HG03521 (cell line): ENCODE measurements around the gene MEAK7.

ENCODE experiments used
- ATAC-seq: cut with Tn5 transposase; IDR thresholded peaks from one replicate; pipeline ENCODE4 v1.9.1; 2021; ENCODE audit warnings: mild to moderate bottlenecking, moderate library complexity; ENCODE audit not compliant: unreplicated experiment

The MEAK7 gene

DNA sequence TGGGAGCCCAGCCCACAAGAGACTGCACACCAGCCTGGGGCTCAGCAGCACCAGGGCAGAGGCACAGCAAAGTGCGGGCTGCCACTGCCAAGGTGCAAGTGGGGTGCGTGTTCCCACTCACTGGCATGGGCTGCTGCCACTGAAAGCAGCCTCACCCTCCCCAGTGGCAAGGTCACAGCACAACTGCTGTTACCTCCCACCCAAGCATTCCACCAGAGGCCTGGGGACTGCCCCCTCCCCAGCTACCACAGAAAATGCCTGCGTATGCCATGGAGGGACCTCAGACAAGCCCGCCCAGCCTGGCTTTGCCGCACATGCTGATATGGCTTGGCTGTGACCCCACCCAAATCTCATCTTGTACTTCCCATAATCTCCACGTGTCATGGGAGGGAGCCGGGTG is 33.1 kb downstream of the MEAK7 start:
- no peak for ATAC-seq

DNA sequence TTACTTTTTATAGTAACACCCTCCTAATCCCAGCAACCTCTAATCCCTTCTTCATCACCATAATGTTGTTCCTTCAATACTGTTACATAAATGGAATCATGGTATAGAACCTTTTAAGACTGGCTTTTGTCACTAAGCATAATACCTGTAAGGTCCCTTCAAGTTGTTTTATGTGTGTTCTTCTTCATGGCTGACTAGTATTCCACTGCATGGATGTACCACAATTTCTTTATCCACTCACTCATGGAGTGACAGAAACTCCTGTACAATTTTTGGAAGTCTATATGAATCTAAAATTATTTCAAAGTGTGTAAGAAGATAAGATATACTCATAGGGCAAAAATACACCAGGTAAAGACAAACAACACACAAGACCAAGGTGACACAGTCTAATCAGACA is 36.8 kb downstream of the MEAK7 start:
- no peak for ATAC-seq

DNA sequence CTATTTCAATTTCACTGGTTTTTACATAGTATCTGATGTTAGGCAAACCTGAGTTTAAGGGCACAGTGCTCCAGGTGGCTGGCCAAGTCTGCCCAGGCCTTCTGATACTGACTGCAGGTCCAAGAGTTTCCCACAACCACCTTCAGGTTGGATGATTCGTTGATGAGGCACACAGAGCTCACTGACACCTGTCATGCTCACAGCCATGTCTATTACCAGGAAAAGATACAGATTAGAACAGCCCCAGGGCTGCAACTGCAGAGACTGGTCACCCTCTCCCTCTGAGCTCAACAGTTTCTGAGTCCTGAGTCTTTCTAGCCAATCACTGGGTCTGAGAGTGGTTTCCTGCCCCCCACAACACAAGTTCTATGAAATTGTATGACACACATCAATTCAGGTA is 37.2 kb downstream of the MEAK7 start:
- ATAC-seq = no peak

DNA sequence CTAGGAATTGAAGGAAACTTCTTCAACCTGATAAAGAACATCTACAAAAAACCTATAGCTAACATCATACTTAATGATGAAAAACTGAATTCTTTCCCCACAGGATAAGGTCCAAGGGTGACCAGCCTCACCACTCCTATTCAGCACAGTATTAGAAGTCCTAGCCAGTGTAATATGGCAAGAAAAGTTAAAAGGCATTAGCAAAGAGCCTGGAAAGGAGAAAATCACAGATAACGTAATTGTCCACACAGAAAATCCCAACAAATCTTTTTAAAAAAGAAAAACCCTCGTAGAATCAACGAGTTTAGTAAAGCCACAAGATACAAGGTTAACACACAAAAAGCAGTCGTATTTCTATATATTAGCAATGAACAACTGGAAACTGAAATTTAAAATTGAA is 37.8 kb downstream of the MEAK7 start:
- ATAC-seq = no peak

DNA sequence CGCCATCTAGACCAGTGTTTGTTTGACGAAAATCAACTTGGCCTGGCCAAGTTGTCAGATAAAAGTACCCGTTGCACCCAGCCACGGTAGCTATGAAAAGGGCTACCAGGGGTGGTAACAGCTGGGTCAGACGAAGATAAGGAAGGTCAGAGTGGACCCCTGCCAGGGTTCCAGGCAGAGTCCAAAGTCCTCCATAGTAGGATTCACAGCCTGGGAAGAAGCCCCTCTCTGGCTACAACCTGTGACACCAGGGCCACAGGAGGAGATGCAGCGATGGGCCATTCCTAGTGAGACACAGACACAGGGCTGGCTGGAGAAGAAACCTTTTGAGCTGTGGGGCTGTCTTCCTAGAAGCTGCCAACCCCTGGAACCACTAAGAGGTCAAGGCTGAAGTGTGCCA is 39.3 kb downstream of the MEAK7 start:
- no peak for ATAC-seq

DNA sequence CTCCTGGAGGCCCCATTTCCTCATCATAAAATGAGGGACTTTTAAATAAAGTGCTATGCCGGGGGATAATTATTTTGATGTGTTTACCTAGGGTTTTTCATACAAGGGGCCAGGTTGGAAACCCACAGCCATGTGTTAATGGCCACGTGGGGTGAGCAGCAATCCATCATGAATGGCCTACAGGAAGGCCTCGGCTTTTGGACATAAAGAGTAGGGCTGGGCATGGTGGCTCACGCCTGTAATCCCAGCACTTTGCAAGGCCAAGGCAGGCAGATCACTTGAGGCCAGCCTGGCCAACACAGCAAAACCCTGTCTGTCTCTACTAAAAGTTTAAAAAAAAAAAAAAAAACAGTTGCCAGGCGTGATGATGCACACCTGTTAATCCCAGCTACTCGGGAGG is 40.3 kb downstream of the MEAK7 start:
- no peak for ATAC-seq

DNA sequence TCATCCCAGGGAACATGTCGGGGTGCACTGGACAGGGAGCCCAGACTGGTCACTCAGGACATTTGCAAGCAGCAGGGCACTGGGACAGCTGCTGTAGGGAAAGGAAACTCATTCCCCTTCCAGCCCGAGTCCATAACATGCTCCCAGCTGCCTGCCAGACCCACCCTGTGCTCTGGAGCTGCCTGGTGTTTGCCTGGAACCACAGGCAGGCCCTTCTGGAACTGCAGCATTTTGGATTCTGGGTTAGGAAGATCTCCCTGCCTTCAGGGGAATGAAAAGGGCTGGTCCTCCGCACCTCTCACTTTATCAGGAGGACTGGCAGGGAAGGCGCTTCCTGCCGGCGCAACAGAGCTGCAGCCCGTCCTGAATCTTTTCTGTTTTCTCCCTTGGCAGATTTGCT is 41.2 kb downstream of the MEAK7 start:
- ATAC-seq = no peak

DNA sequence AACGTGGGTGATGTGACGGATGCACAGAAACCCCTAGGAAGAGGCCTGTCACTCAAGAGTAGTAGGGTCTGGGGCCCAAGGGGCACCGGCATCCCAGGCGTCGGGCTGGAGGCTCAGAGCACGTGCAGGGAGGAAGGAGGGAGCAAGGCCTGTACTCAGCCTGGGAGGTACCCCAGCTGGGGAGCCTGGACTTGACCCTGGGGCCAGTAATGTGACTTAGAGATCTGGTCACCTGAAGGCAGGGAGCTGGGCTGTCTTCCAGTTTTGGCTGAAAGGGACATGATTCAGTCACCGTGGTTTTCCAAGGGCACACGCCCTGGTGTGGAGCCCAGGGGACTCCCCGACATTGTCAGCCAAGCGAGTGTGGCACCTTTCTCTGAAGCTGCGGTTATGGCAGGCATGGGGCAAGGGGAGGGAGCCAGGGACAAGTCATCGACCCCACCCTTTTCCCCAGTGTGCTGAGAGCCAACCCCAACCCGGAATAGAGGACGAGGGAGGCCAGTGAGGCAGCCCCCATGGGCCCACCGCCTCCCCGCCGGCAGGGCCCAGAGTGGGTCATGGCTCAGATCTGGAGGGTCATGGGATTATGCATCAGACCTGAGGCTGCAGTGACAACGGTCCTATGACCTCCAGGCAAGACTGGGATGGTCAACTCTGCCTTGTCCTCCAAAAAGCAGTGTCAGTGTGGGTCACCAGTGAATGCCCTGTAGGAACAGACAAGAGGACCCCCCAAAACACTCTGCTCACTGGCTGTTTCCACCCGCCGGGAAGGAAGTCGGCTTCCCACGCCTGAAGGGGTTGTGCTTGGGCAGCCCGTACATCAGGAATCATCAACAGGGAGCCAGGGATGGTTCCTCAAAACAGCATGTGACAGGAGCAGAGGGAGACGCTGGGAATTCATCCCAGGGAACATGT is 41.9 kb downstream of the MEAK7 start:
- no peak for ATAC-seq

DNA sequence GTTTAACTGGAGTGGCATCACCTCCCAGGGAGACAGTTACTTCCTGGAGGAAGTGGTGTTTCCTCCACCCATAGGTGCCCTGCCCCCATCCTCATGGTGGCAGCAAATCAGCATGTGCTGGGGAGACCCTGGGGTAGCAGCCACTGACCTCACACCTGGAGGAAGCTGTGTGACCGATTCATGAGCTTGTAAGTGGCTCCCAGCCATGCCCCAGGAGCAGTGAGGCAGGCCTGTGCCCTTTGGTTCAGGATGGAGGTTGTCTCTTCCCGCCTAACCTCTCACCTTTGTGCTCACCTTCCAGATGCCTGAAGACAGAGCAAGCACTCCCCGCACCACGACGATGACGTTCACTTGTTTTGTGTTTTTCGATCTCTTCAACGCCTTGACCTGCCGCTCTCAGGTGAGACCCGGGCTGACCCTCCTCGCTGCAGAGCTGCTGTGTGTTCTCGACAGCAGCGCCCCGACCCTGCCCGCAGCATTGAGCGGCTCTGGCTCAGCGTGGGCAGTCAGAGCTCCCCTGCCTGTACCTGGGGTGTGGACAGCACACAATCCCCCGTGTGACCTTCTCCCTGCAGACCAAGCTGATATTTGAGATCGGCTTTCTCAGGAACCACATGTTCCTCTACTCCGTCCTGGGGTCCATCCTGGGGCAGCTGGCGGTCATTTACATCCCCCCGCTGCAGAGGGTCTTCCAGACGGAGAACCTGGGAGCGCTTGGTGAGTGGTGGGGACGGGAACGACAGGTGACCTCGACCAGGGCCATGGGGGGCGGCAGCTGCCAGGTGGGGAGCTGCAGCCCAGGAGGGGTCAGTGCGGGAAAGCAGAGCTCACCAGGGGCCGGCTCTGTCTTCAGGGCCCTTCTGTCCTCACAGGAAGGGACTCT is 42.8 kb downstream of the MEAK7 start:
- no peak for ATAC-seq

DNA sequence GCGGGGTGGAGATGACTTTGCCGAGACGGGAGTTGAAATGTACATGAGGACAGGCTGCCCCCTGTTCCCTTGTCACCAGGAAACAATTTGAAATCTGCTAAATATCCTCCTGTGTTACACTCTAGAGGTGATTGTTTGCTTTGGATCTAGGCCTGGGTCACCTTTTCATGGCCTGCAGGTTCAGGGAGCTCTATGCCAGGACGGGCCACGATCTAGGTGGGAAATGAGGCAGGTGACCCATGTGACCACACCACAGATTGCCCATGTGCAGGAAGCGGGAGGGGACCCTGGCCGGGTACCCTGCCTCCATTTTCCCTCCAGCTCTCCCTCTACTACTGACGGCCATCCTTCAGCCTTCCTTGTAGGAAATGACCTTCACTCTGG is 43.4 kb downstream of the MEAK7 start:
- ATAC-seq = no peak

DNA sequence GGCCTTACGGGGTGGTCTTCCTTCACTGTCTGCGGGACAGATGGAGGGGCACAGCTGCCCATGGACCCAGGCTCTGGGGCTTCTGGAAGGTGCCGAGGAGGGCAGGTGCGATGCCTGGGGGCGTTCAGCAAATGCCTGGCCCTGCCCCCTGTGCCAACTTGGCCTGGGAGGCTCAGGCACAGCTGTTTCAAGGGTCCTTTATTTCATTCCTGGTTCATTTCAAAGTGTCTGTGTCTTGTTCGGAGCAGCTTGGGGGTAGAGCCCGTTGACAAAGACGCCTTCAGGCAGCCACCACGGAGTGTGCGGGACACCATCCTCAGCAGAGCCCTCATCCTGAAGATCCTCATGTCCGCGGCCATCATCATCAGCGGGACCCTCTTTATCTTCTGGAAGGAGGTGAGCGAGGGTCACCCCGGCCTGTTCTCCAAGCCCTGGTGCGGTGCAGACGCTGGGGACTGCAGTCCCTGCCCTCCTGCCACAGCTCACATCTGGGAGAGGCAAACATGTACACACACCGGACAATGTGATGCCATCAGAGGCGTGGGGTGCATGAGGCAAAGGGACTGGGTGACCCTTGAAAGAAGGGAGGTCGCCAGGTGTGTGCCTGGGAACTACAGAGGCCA is 43.9 kb downstream of the MEAK7 start:
- no peak for ATAC-seq

DNA sequence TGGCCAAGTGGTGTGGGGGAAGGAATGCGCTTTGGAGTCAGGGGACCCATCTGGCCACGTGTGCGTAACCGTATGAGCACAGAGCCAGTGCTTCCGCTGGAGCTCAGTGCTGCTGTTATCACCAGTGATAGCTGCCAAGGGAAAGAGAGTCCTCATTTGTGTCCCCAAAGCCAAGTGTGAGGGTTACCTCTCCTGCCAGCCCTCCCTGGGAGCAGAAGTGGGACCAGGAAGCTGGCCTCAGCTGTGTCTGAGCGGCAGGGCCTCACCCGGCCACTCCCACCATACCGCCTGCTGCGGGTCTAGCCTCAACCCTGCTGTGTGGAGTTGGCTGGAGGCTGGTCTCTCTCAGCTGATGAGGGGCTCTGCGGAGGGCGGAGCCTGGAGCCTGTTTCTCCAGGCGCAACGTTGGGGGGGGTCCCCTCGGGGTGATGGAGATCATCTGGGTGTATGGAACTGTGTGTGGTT is 44.5 kb downstream of the MEAK7 start:
- ATAC-seq = no peak

DNA sequence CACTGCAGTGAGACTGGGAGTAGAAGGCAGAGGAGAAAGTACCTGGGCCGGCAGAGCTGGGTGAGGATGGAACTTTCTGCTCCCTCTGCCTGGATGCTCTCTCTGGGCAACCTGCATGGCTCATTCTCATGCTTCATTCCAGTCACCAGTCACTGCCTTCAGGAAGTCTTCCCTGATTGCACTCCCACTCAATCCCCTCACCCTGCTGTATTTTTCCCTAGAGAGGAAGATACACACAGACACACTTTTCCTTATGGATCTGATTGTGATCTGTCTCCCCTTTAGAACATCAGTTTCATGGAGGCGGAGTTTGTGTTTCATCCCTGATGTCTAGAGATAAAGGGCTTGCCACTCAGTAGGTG is 44.9 kb downstream of the MEAK7 start:
- ATAC-seq = no peak

DNA sequence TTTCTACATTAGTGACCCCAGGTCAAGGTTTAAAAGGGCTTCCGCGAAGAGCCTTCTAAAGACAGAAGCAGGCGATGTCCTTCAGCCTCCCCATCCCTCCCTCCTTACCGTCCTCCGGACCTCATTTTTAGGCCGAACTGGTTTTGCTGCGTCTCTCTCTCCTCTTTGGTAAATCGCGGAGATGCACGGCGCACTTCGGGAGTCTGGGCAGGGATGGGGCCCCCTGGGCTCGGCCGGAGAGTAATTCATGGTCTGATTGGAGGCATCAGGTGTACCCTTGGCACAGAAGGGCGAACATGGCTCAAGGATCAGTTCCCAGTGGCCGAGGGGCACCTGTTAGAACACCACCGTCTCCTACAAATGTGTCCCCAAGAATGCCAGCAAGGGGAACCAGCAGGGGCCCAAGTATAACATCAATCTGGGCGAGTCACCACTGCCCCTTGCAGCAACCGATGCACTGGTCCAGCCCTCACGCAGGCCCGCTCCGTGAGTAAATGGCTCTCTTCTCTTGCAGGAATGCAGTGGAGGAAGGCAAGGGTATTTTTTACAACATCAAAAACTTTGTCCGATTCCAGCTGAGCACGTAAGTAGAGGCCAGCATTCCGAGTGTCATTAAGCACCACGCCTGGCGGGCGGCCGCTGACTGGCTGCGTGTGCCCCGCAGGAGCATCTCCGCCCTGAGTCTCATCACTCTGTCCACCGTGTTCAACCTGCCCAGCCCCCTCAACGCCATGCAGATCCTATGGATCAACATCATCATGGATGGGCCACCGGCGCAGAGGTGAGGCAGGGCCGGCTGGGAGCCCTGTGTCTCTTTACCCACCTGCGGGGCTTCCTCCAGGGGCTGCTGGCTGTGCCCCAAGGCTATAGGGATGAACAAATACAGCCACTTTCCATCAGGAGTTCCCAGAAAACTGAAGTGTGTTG is 45.6 kb downstream of the MEAK7 start:
- no peak for ATAC-seq

DNA sequence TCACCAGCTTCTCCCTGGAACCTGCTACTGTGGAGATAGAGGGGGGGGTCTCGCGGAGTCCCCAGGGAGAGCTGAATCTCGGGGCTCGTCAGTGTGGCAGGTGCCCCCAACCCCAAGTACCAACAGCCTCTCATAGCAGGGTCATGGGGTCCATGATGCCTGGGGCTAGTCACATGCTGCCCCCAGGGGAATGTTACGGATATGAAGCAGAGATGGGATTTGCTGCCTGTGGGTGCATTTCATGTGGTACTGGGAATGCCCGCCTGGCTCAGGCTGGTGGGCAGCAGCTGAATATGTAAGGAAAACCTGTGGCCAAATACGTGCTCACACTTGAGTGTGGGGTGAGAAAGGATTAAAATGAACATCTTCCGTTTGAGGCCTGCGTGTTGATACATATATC is 49.4 kb downstream of the MEAK7 start:
- ATAC-seq = no peak
